ENCODE results near the gene NFKBIE. TPM values are rescaled to one million over a fixed set of nuclear protein-coding genes. Genes with fewer than 3 reads are reported as not detected.

Gene NFKBIE
- total and polyA plus RNA-seq, 9 of the 15 experiments (the other 6 are each of a cell fraction or from before 2014, with no cell fraction given) = 2.1 to 16.4 (median 11.7) TPM

DNA sequence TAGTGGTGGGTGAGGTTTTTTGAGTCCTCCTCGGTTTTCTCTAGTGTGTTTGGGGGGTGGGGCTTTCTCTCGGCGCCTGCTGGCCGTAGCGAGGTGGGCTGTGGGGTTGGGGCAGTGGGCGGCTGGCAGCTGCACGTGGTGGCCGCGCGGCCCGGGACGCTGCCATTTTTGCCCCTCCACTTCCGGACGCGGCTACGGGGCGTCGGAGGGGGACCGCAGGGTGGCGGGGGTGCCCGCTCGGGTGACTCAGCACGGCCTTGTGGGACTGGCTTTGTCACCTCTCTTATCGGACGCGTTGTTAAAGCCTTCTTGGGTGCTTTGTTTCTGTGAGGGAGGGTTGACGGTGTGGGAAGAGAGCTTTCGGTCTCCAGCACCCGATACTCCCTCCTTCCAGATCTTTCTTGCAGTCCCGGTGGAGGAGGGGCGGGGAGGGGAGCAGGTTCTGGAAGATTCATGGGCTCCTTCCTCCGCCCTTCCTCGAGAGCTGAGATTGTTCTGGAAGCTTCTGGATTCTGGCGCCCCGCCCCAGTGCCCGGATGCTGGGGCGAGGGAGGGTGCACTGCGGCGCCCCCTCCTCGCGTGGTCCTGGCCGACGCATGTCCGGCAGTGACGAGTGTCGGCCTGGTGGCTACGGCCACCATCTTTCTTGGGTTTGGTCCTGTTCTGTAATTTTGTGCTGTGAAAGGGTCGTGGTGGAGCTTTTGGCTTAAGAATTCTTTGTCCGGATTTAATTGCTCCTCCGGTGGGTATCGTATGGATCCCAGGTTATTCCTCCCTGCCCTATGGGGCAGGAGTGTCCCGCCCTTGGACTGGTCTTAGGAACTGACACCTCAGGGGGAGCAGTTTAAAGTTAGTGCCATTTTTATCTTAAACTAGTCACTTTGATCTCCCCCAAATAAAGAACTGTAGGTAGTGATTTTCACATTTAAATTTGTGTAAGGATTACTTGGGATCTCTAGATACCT, 17.7 kb downstream of the NFKBIE start (continued):
- peak; percentile 98 to 99 for TF ChIP-seq MAZ (CRISPR knock-in tag; conservative IDR thresholded peaks at IDR 0.05 in 1 of 2, IDR thresholded peaks at IDR 0.05 in 1 of 2)
- peak; percentile 72 for TF ChIP-seq HCFC1 (IDR thresholded peaks at IDR 0.05; ENCODE audit: low read depth, low read length)
- TF ChIP-seq ZNF280B (CRISPR knock-in tag; IDR thresholded peaks at IDR 0.05) = no peak
- 0 out of 2 replicates have a peak, but pooled peaks have one; percentile 2 for TF ChIP-seq ZNF23 (CRISPR knock-in tag; IDR thresholded peaks at IDR 0.05)
- TF ChIP-seq, protein P1, sequence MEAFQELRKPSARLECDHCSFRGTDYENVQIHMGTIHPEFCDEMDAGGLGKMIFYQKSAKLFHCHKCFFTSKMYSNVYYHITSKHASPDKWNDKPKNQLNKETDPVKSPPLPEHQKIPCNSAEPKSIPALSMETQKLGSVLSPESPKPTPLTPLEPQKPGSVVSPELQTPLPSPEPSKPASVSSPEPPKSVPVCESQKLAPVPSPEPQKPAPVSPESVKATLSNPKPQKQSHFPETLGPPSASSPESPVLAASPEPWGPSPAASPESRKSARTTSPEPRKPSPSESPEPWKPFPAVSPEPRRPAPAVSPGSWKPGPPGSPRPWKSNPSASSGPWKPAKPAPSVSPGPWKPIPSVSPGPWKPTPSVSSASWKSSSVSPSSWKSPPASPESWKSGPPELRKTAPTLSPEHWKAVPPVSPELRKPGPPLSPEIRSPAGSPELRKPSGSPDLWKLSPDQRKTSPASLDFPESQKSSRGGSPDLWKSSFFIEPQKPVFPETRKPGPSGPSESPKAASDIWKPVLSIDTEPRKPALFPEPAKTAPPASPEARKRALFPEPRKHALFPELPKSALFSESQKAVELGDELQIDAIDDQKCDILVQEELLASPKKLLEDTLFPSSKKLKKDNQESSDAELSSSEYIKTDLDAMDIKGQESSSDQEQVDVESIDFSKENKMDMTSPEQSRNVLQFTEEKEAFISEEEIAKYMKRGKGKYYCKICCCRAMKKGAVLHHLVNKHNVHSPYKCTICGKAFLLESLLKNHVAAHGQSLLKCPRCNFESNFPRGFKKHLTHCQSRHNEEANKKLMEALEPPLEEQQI (IDR thresholded peaks at IDR 0.05) = no peak; the same call in 1 of the 2 replicates
- TF ChIP-seq RFX1 (IDR thresholded peaks at IDR 0.05) = no peak
- TF ChIP-seq ZZZ3 (IDR thresholded peaks at IDR 0.05) = no peak
- peak; percentile 100 for TF ChIP-seq RBFOX2 (IDR thresholded peaks at IDR 0.05; ENCODE audit: low read depth, low read length)
- TF ChIP-seq FOXM1 (IDR thresholded peaks at IDR 0.05; ENCODE audit: low read depth) = no peak
- TF ChIP-seq FOXM1 (CRISPR knock-in tag; IDR thresholded peaks at IDR 0.05; ENCODE audit: low read depth) = peak; percentile 90
- no peak for TF ChIP-seq POLR3A (IDR thresholded peaks at IDR 0.05; ENCODE audit: borderline replicate concordance, extremely low read depth, insufficient read depth, insufficient read length)
- TF ChIP-seq HDAC6 (IDR thresholded peaks at IDR 0.05; ENCODE audit: low read depth, low read length) = no peak
- TF ChIP-seq SAFB2 (IDR thresholded peaks at IDR 0.05; ENCODE audit: borderline replicate concordance, low read depth, low read length, severe bottlenecking) = no peak
- TF ChIP-seq BRD4 (IDR thresholded peaks at IDR 0.05) = no peak
- TF ChIP-seq PCBP2 (IDR thresholded peaks at IDR 0.05; ENCODE audit: low read depth, low read length, poor library complexity, severe bottlenecking) = peak; percentile 93
- TF ChIP-seq ILF3 (IDR thresholded peaks at IDR 0.05; ENCODE audit: borderline replicate concordance) = peak; percentile 83
- TF ChIP-seq L3MBTL2 (IDR thresholded peaks at IDR 0.05) = peak; percentile 51
- peak; percentile 47; the same call in 1 of the 2 replicates for TF ChIP-seq ZNF274 (IDR thresholded peaks at IDR 0.05; ENCODE audit: borderline replicate concordance, low read depth, low read length)
- TF ChIP-seq SMAD2 (IDR thresholded peaks at IDR 0.05; ENCODE audit: low read depth, low read length) = no peak
- TF ChIP-seq CHD1 (IDR thresholded peaks at IDR 0.05; ENCODE audit: low read length) = peak; percentile 97
- peak; percentile 78 for TF ChIP-seq CXXC5 (CRISPR knock-in tag; IDR thresholded peaks at IDR 0.05)
- TF ChIP-seq SREBF1 (IDR thresholded peaks at IDR 0.05; ENCODE audit: borderline replicate concordance, low read depth, low read length) = no peak; the same call in 1 of the 2 replicates
